MM.1S (cell line): ENCODE measurements around the gene CRLF3.
"Not testable (repeated sequence)": the region's sequence is repeated elsewhere in the genome, so short reads cannot be mapped to it uniquely, and the experiment has no call there.

Experiments used
- DNase-seq: peaks from one replicate; pipeline ENCODE4 v3.0.0-alpha.2; 2015
- H2AFZ ChIP-seq: fragments of 300-600 bp; sonication (generic); 2 replicates; pipeline ENCODE4 v1.6.0; 2016; ENCODE audit warnings: antibody characterized with exemption, low read length
- H3F3A ChIP-seq: fragments of 300-600 bp; sonication (generic); 2 replicates; pipeline ENCODE4 v1.6.1; 2016; ENCODE audit warnings: mild to moderate bottlenecking, antibody characterized with exemption, low read length, moderate library complexity, mixed read lengths; ENCODE audit not compliant: insufficient read depth
- H3K27ac ChIP-seq: fragments of 300-600 bp; sonication (generic); 2 replicates; pipeline ENCODE4 v1.5.1; 2016; ENCODE audit warnings: mild to moderate bottlenecking, low read length
- H3K27me3 ChIP-seq: fragments of 300-600 bp; sonication (generic); replicated peaks from 2 replicates; pipeline ENCODE4 v1.6.0; 2016; ENCODE audit warnings: low read length; ENCODE audit not compliant: insufficient read depth
- H3K36me3 ChIP-seq: fragments of 300-600 bp; sonication (generic); replicated peaks from 2 replicates; pipeline ENCODE4 v1.6.1; 2016; ENCODE audit warnings: mild to moderate bottlenecking, low read length, mixed read lengths; ENCODE audit not compliant: insufficient read depth
- H3K4me1 ChIP-seq: fragments of 300-600 bp; sonication (generic); 2 replicates; pipeline ENCODE4 v1.6.1; 2016; ENCODE audit warnings: low read length, mixed read lengths
- H3K4me2 ChIP-seq: fragments of 300-600 bp; sonication (generic); 2 replicates; pipeline ENCODE4 v1.6.0; 2016; ENCODE audit warnings: low read depth, low read length
- H3K4me3 ChIP-seq: fragments of 300-600 bp; sonication (generic); 2 replicates; pipeline ENCODE4 v1.5.1; 2016; ENCODE audit warnings: low read length, mixed read lengths
- H3K79me2 ChIP-seq: fragments of 300-600 bp; sonication (generic); 2 replicates; pipeline ENCODE4 v1.6.1; 2016; ENCODE audit warnings: mixed run types, low read length, mixed read lengths
- H3K9ac ChIP-seq: fragments of 300-600 bp; sonication (generic); 2 replicates; pipeline ENCODE4 v1.6.1; 2016; ENCODE audit warnings: low read length, mixed read lengths
- H3K9me2 ChIP-seq: fragments of 300-600 bp; sonication (generic); replicated peaks from 2 replicates; pipeline ENCODE4 v1.6.1; 2016; ENCODE audit warnings: mild to moderate bottlenecking, low read length, mixed read lengths; ENCODE audit not compliant: insufficient read depth
- H3K9me3 ChIP-seq: fragments of 300-600 bp; sonication (generic); replicated peaks from 2 replicates; pipeline ENCODE4 v1.6.1; 2016; ENCODE audit warnings: mild to moderate bottlenecking, low read length, mixed read lengths; ENCODE audit not compliant: insufficient read depth
- H4K20me1 ChIP-seq: fragments of 300-600 bp; sonication (generic); 2 replicates; pipeline ENCODE4 v1.6.1; 2016; ENCODE audit warnings: mild to moderate bottlenecking, low read length, moderate library complexity, mixed read lengths; ENCODE audit not compliant: insufficient read depth
- CTCF ChIP-seq: fragments of 300-600 bp; sonication (generic); IDR thresholded peaks from 2 replicates; pipeline ENCODE4 v1.5.1; 2016; ENCODE audit warnings: antibody characterized with exemption, low read length, mixed read lengths
- EZH2 ChIP-seq: fragments of 300-600 bp; sonication (generic); optimal IDR thresholded peaks from 2 replicates; pipeline ENCODE3; 2017; ENCODE audit warnings: low read depth, mild to moderate bottlenecking, antibody characterized with exemption, low read length, mixed read lengths
- EZH2phosphoT487 ChIP-seq: fragments of 300-600 bp; sonication (generic); IDR thresholded peaks from 2 replicates; pipeline ENCODE4 v1.6.1; 2018; ENCODE audit warnings: antibody characterized with exemption, low read length

CRLF3 gene

DNA sequence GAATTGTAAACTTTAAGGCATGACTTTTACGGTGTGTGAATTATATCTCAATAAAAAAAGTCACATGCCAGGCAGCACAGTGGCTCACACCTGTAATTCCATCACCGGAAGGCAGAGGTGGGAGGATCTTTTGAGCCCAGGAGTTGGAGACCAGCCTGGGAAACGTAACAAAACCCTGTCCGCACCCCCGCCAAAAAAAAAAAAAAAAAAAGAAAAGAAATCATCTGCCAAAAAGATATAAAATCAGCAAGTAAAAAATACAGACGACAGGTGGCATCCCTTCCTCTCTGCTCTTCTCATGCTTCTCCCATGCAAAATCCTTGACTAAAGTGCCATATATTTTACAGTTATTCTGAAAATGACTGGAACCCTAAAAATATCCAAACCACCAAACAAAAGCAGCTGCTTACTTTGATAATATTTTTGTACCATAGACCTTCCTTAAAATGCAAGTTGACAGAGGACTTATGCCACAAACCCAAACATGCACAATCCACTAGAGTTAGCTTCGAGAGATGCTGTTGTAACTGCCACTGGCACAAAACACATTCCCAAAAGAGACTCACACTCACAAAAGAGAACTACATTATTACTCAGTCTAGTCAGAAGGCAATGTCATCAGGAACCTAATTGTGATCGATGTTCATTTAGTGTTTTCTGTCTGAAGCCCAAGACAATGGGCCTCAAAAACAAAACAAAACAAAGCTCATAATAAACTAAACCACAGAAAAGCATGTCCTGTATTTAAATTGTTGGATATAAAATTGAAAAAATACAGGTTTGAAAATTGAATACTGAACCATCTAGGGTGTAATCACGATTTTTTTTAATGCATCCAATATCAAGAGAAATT is 2.4 kb downstream of the CRLF3 start:
- no peaks in the 10 kb centered on the region for H4K20me1 ChIP-seq
- H2AFZ ChIP-seq: no peak overlapping the region
- no peaks in the 10 kb centered on the region for H3K36me3 ChIP-seq
- H3K79me2 ChIP-seq: peaks cover 73% of the 10 kb centered on the region
- H3K4me1 ChIP-seq: peaks cover 19% of the 10 kb centered on the region
- H3K9ac ChIP-seq: peak overlapping the region; percentile 2; the same call in 1 of the 2 replicates
- TF ChIP-seq EZH2 (no peak), CTCF (no peak), EZH2phosphoT487 (no peak)
- H3K9me3 ChIP-seq: no peaks in the 10 kb centered on the region
- H3K27ac ChIP-seq: peak overlapping the region; percentile 36; the same call in 1 of the 2 replicates
- H3K4me2 ChIP-seq: peak overlapping the region; percentile 84
- H3K27me3 ChIP-seq: no peaks in the 10 kb centered on the region
- H3K4me3 ChIP-seq: peak overlapping the region; percentile 87
- H3K9me2 ChIP-seq: no peaks in the 10 kb centered on the region
- DNase-seq: no peak
- H3F3A ChIP-seq: peaks cover 14% of the 10 kb centered on the region

DNA sequence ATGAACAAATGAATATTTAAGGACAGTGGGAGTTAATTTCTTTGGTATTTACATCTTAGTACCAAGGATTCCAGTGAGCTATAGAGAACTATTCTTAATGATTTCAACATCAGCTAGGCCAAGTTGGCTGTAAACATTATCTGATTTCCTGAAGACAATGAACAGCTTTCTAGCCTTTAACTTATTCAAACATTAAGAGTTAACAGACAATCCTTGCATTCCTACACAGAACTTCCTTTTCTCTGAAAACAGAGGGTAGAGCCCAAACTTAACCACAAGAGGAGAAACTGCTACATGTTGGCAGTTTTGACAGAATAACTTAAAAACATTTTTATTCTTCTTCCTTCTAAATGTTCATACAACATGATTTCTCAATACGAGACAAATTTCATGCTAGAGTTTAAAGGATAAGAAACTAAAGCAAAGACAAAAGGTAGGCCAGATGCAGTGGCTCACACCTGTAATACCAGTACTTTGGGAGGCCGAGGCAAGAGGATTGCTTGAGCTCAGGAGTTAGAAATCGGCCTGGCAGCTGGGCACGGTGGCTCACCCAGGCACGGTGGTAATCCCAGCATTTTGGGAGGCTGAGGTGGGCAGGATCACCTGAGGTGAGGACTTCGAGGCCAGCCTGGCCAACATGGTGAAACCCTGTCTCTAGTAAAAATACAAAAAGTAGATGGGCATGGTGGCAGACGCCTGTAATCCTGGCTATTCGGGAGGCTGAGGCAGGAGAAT is 4.4 kb downstream of the CRLF3 start:
- peaks cover 14% of the 10 kb centered on the region for H3F3A ChIP-seq
- H3K36me3 ChIP-seq: no peaks in the 10 kb centered on the region
- H3K27ac ChIP-seq: no peak overlapping the region
- no peak for TF ChIP-seq CTCF
- no peak for TF ChIP-seq EZH2
- no peak for TF ChIP-seq EZH2phosphoT487
- peaks cover 93% of the 10 kb centered on the region for H3K79me2 ChIP-seq
- H3K9me2 ChIP-seq: no peaks in the 10 kb centered on the region
- no peaks in the 10 kb centered on the region for H3K27me3 ChIP-seq
- no peak overlapping the region for H3K4me2 ChIP-seq
- DNase-seq: no peak
- H2AFZ ChIP-seq: no peak overlapping the region
- H3K9ac ChIP-seq: no peak overlapping the region
- no peaks in the 10 kb centered on the region for H3K9me3 ChIP-seq
- no peak overlapping the region for H3K4me3 ChIP-seq
- H4K20me1 ChIP-seq: no peaks in the 10 kb centered on the region
- H3K4me1 ChIP-seq: peaks cover 19% of the 10 kb centered on the region

- Histone ChIP-seq H3K4me1 (peaks cover 14% of the 10 kb centered on the region; the same call in 1 of the 2 replicates), H3K36me3 (no peaks in the 10 kb centered on the region), H3K4me2 (no peak overlapping the region), H3K27ac (no peak overlapping the region), H4K20me1 (0 out of 2 replicates have a peak, but pooled peaks cover 2% of the 10 kb centered on the region), H3K9me2 (no peaks in the 10 kb centered on the region), H3F3A (no peaks in the 10 kb centered on the region), H3K9me3 (no peaks in the 10 kb centered on the region), H3K79me2 (peaks cover 99% of the 10 kb centered on the region), H2AFZ (no peak overlapping the region), H3K9ac (no peak overlapping the region), H3K4me3 (no peak overlapping the region), H3K27me3 (no peaks in the 10 kb centered on the region)
- no peak for TF ChIP-seq EZH2phosphoT487
- no peak for TF ChIP-seq CTCF
- no peak for TF ChIP-seq EZH2
- no peak for DNase-seq
These were observed 8.3 kb downstream of the CRLF3 start for GRCh38 chr17:30816165-30816564.

DNA sequence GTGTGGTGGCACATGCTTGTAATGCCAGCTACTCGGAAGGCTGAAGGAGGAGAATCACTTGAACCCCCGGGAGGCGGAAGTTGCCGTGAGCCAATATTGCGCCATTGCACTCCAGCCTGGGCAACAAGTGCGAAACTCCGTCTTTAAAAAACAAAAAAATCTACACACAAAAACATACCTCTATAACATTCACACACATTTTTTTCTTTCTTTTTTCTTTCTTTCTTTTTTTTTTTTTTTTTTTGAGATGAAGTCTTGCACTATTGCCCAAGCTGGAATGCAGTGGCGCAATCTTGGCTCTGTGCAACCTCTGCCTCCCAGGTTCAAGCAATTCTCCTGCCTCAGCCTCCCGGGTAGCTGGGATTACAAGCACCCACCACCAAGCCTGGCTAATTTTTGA is 9.6 kb downstream of the CRLF3 start:
- H3K27me3 ChIP-seq, H3K9me2 ChIP-seq, H4K20me1 ChIP-seq, H3K27ac ChIP-seq, H3K9me3 ChIP-seq, H3K36me3 ChIP-seq, H3K4me3 ChIP-seq, H3K4me2 ChIP-seq, H3F3A ChIP-seq, H2AFZ ChIP-seq, H3K9ac ChIP-seq, DNase-seq: not testable (repeated sequence)
- peaks cover 99% of the 10 kb centered on the region for H3K79me2 ChIP-seq
- H3K4me1 ChIP-seq: peaks cover 14% of the 10 kb centered on the region

GRCh38 chr17:30814236-30814635 is 10.3 kb downstream of the CRLF3 start:
- H3K4me3 ChIP-seq, H3K9me3 ChIP-seq, H3K36me3 ChIP-seq, H3K9me2 ChIP-seq, DNase-seq, H4K20me1 ChIP-seq, H3K4me2 ChIP-seq, H3K9ac ChIP-seq, H2AFZ ChIP-seq, H3K27ac ChIP-seq, H3K27me3 ChIP-seq: not testable (repeated sequence)
- H3K79me2 ChIP-seq: peaks cover 99% of the 10 kb centered on the region
- H3K4me1 ChIP-seq: peaks cover 20% of the 10 kb centered on the region
- peaks cover 15% of the 10 kb centered on the region for H3F3A ChIP-seq
